Measurements from ENCODE around the gene STXBP6. TPM values are rescaled to one million over a fixed set of nuclear protein-coding genes. Genes with fewer than 3 reads are reported as not detected.

Gene STXBP6
- total RNA-seq, 1 donor from 2014 or later = not detected

DNA sequence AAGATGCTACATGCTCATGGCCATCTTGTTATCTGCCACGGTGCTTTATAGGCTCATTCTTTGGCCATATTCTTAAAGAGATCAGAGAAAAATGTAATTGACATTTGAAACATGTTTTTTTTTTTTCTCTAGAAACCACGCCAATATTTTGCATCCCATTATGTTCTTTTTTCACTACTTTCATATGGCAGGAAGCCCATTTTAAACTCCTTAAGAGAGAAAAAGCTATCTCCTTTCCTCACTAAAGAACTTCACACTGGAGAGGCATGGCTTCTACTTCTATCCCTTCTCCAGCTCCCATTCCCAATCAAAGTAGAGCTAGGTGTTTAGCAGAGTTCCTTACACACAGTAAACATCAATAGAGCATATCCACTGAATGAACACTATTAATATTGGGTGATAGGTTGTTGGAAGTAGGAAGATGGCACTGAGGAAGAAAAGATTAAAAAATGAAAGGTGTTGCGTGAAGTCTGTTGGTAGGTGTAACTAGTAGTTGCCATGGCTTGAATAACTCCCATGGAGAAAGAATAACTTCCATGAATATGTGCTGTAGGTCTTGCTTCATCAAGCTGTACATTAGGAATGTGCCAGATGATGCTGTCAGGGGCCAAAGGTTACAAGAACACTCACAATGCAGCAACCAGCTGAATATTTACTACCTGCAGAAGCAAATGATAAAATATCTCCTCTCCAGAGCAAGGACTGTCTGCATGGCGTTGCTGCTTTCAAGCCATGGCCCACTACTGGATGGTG is 178.8 kb downstream of the STXBP6 start:
- DNase-seq (ENCODE audit: low spot score) = no peak
- H3K27ac Mint-ChIP-seq = no peak overlapping the region
- no peaks in the 10 kb centered on the region for H3K9me3 Mint-ChIP-seq
- no peak overlapping the region for H3K4me3 Mint-ChIP-seq (ENCODE audit: low read depth)
- no peaks in the 10 kb centered on the region for H3K36me3 Mint-ChIP-seq (ENCODE audit: low read depth)
- intact Hi-C loops (cut with micrococcal nuclease) = no loop called here
- no peaks in the 10 kb centered on the region for H3K27me3 Mint-ChIP-seq (ENCODE audit: low read depth)
- H3K4me1 Mint-ChIP-seq (ENCODE audit: low read depth) = no peaks in the 10 kb centered on the region

DNA sequence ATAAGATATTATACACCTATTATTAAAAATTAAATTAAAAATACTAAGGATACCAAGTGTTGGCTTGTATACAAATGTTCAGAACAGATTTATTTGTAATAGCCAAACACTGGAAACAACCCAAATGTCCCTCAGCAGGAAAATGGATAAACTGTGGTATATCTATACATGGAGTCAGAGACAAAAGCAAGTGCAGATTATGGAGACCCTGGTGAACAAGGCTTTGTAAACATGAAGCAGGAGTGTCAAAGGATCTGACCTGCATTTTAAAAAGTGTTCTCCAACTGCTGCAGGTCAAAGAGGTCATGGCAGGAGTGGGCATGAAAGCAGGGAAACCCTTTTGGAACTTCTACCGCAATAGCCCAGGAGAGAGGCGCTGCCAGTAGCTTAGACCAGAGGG is 181.6 kb downstream of the STXBP6 start:
- no peak overlapping the region for H3K4me3 Mint-ChIP-seq (ENCODE audit: low read depth)
- no peaks in the 10 kb centered on the region for H3K36me3 Mint-ChIP-seq (ENCODE audit: low read depth)
- H3K27me3 Mint-ChIP-seq (ENCODE audit: low read depth) = no peaks in the 10 kb centered on the region
- H3K4me1 Mint-ChIP-seq (ENCODE audit: low read depth) = no peaks in the 10 kb centered on the region
- intact Hi-C loops (cut with micrococcal nuclease) = no loop called here
- no peak for DNase-seq (ENCODE audit: low spot score)
- H3K9me3 Mint-ChIP-seq = no peaks in the 10 kb centered on the region
- H3K27ac Mint-ChIP-seq = no peak overlapping the region

- DNase-seq (ENCODE audit: low spot score) = no peak
- no peaks in the 10 kb centered on the region for H3K9me3 Mint-ChIP-seq
- H3K4me3 Mint-ChIP-seq (ENCODE audit: low read depth) = no peak overlapping the region
- H3K27me3 Mint-ChIP-seq (ENCODE audit: low read depth) = no peaks in the 10 kb centered on the region
- intact Hi-C loops (cut with micrococcal nuclease) = no loop called here
- no peak overlapping the region for H3K27ac Mint-ChIP-seq
- H3K4me1 Mint-ChIP-seq (ENCODE audit: low read depth) = no peaks in the 10 kb centered on the region
- no peaks in the 10 kb centered on the region for H3K36me3 Mint-ChIP-seq (ENCODE audit: low read depth)
Measured at GRCh38 chr14:24866067-24866639, 183.8 kb downstream of the STXBP6 start.

DNA sequence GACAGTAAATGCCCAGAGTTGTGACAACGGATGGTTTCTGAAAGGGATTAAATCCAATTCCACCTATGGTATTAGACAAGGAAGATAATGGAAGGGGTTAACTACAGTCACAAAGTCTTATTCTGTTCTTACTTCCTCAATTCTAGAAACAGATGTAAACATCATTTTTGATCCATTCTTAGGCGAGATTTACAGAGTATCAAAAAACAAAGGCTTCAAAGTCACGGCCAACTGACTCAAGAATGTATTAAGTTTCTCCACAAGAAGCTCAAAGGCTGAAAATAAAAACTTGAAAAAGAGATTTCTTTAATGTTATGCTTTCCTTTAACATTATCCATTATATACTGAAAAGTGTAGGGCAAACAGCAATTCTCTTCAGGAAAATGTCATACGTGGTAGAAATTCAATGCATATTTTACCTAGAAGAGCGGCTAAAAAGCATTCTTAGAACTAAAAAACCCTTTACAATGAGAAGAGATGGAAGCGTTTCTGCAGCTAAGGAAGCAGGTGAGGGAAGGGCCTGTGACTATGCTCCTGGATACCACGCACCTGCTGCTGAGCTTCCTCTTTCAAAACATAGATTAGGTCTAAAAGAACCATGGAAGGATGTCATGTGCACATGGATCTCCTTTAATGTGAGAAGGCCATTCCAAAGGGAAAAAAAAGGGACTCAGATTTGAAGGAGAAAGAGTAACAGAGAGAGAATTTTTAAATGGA is 185.8 kb downstream of the STXBP6 start:
- intact Hi-C loops (cut with micrococcal nuclease) = no loop called here
- H3K36me3 Mint-ChIP-seq (ENCODE audit: low read depth) = no peaks in the 10 kb centered on the region
- H3K4me3 Mint-ChIP-seq (ENCODE audit: low read depth) = no peak overlapping the region
- DNase-seq (ENCODE audit: low spot score) = no peak
- H3K27ac Mint-ChIP-seq = no peak overlapping the region
- H3K27me3 Mint-ChIP-seq (ENCODE audit: low read depth) = peaks cover 3% of the 10 kb centered on the region
- H3K9me3 Mint-ChIP-seq = no peaks in the 10 kb centered on the region
- no peaks in the 10 kb centered on the region for H3K4me1 Mint-ChIP-seq (ENCODE audit: low read depth)

DNA sequence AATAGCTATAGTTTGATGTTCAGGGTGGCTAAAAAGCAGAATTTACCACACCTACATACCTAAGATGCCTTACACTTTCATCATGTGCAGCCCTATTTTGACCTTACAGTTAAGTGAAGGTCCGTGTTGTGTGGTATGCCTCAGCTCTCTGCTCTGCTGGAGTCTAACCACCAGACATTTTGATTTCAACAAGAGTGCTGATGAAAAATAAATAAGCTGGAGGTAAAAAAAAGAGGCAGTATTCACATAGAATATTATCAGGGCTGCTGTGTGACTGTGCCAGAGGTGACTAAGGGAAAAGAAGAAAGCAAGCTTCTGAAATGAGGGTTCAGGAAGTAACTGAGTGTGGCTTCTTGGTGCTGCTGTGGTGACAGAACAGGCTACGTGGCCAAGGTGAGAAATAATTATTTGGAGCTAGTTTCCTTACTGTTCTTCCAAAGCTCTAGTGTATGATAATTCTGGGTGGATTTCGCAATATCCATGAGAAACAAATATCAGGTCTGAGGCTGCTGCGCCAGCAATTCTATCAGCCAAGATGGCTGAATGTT is 188.8 kb downstream of the STXBP6 start:
- no peaks in the 10 kb centered on the region for H3K4me1 Mint-ChIP-seq (ENCODE audit: low read depth)
- intact Hi-C loops (cut with micrococcal nuclease) = no loop called here

GRCh38 chr14:24859559-24859958 is 190.4 kb downstream of the STXBP6 start:
- no peaks in the 10 kb centered on the region for H3K4me1 Mint-ChIP-seq (ENCODE audit: low read depth)
- H3K36me3 Mint-ChIP-seq (ENCODE audit: low read depth) = no peaks in the 10 kb centered on the region
- H3K27ac Mint-ChIP-seq = no peak overlapping the region

More for the DNA sequence above, 188.8 kb downstream of the STXBP6 start:
- H3K4me3 Mint-ChIP-seq (ENCODE audit: low read depth) = no peak overlapping the region
- H3K27ac Mint-ChIP-seq = no peak overlapping the region
- DNase-seq (ENCODE audit: low spot score) = no peak
- H3K36me3 Mint-ChIP-seq (ENCODE audit: low read depth) = no peaks in the 10 kb centered on the region
- peaks cover 3% of the 10 kb centered on the region for H3K27me3 Mint-ChIP-seq (ENCODE audit: low read depth)
- H3K9me3 Mint-ChIP-seq = no peaks in the 10 kb centered on the region

GRCh38 chr14:24858684-24859083 is 191.3 kb downstream of the STXBP6 start:
- no peaks in the 10 kb centered on the region for H3K4me1 Mint-ChIP-seq (ENCODE audit: low read depth)
- no peak overlapping the region for H3K27ac Mint-ChIP-seq
- H3K4me3 Mint-ChIP-seq (ENCODE audit: low read depth) = no peak overlapping the region

More at GRCh38 chr14:24859559-24859958, 190.4 kb downstream of the STXBP6 start:
- Mint-ChIP-seq H3K9me3 (no peaks in the 10 kb centered on the region), H3K4me3 (ENCODE audit: low read depth) (no peak overlapping the region), H3K27me3 (ENCODE audit: low read depth) (peaks cover 3% of the 10 kb centered on the region)
- intact Hi-C loops (cut with micrococcal nuclease) = no loop called here
- no peak for DNase-seq (ENCODE audit: low spot score)

DNA sequence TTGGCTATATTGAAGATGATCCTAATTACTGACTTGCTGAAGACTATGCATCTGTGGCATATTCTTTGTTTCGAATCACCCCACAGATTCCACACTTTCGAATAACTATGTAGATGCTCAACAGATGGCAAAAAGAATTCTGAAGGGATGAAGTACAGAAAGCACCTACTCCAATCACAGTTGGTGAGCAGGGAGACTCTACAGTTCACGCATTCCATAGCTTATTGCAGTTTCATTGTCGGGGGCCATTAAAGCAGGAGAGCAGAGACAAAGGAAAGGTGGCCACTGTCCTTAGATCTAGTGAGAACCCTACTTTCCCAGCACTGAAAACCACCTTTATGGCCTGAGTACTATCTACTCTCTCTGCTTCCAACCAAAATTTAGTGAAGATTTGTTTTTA is 191.9 kb downstream of the STXBP6 start:
- Mint-ChIP-seq H3K27ac (no peak overlapping the region), H3K27me3 (ENCODE audit: low read depth) (peaks cover 6% of the 10 kb centered on the region), H3K9me3 (no peaks in the 10 kb centered on the region), H3K4me1 (ENCODE audit: low read depth) (no peaks in the 10 kb centered on the region), H3K4me3 (ENCODE audit: low read depth) (no peak overlapping the region), H3K36me3 (ENCODE audit: low read depth) (no peaks in the 10 kb centered on the region)
- no peak for DNase-seq (ENCODE audit: low spot score)
- intact Hi-C loops (cut with micrococcal nuclease) = no loop called here

More at GRCh38 chr14:24858684-24859083, 191.3 kb downstream of the STXBP6 start:
- Mint-ChIP-seq H3K9me3 (no peaks in the 10 kb centered on the region), H3K27me3 (ENCODE audit: low read depth) (peaks cover 5% of the 10 kb centered on the region), H3K36me3 (ENCODE audit: low read depth) (no peaks in the 10 kb centered on the region)
- DNase-seq (ENCODE audit: low spot score) = no peak
- intact Hi-C loops (cut with micrococcal nuclease) = no loop called here

- peaks cover 6% of the 10 kb centered on the region for H3K27me3 Mint-ChIP-seq (ENCODE audit: low read depth)
- intact Hi-C loops (cut with micrococcal nuclease) = no loop called here
- no peaks in the 10 kb centered on the region for H3K36me3 Mint-ChIP-seq (ENCODE audit: low read depth)
- DNase-seq (ENCODE audit: low spot score) = no peak
- H3K27ac Mint-ChIP-seq = no peak overlapping the region
- H3K4me1 Mint-ChIP-seq (ENCODE audit: low read depth) = no peaks in the 10 kb centered on the region
- H3K9me3 Mint-ChIP-seq = no peaks in the 10 kb centered on the region
- H3K4me3 Mint-ChIP-seq (ENCODE audit: low read depth) = no peak overlapping the region
Measured at GRCh38 chr14:24857277-24857676, 192.7 kb downstream of the STXBP6 start.

DNA sequence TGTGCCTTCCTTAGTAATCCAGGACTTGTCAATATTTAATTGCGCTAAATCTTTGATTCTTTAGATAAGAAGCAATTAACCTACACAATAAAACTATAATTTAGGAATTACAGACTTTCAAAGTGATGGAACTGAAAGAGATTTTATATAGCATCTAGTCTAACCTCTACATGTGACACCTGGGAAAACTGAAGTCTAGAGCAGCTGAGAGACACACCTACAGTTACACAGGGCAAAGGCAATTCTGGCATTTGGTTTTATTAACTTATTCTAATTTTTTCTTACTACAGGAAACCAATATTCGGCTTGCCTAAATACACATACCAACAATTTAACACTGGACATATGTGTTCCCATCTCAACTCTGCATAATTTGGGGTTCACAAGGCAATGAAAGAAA is 196.5 kb downstream of the STXBP6 start:
- Mint-ChIP-seq H3K36me3 (ENCODE audit: low read depth) (no peaks in the 10 kb centered on the region), H3K27me3 (ENCODE audit: low read depth) (peaks cover 4% of the 10 kb centered on the region), H3K4me1 (ENCODE audit: low read depth) (no peaks in the 10 kb centered on the region), H3K4me3 (ENCODE audit: low read depth) (no peak overlapping the region), H3K9me3 (no peaks in the 10 kb centered on the region), H3K27ac (no peak overlapping the region)
- intact Hi-C loops (cut with micrococcal nuclease) = no loop called here
- no peak for DNase-seq (ENCODE audit: low spot score)

DNA sequence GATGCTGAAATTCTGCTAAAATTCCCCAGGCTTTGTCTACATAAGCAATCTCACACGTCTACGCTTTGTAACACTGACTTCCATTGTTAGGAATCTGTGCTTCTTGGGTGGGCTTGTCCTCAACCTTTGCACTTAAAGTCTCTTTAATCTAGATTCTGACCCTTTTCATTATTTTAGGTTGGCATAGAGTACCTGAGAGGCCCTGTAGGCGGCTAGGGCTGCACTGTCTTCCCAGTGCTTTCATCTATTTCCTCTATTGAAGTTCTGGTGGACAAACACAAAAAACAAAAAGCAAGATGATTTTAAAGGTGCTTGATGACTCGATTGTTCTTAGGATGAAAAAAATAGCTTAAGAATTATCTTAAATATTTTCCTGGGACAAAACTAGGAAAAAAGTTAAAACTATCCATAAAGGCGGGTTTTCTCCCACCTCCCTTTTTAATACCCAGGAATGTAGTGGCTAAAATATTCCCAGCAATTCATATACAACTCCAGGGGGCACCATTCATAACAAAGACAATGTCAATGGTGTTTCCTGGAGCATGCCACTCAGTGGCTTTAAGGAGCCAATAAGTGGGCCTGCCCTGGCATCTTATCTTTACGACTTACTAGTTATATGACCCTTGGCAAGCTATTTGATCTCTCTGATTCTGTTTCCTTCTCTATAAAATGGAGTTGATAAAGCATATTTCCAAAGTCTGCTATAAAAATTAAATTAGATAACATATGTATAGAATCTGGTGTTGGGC is 197.5 kb downstream of the STXBP6 start:
- H3K4me1 Mint-ChIP-seq (ENCODE audit: low read depth) = no peaks in the 10 kb centered on the region
- no peak overlapping the region for H3K27ac Mint-ChIP-seq
- no peak for DNase-seq (ENCODE audit: low spot score)
- H3K4me3 Mint-ChIP-seq (ENCODE audit: low read depth) = no peak overlapping the region
- no peaks in the 10 kb centered on the region for H3K36me3 Mint-ChIP-seq (ENCODE audit: low read depth)
- peaks cover 8% of the 10 kb centered on the region for H3K27me3 Mint-ChIP-seq (ENCODE audit: low read depth)
- intact Hi-C loops (cut with micrococcal nuclease) = no loop called here
- H3K9me3 Mint-ChIP-seq = no peaks in the 10 kb centered on the region

DNA sequence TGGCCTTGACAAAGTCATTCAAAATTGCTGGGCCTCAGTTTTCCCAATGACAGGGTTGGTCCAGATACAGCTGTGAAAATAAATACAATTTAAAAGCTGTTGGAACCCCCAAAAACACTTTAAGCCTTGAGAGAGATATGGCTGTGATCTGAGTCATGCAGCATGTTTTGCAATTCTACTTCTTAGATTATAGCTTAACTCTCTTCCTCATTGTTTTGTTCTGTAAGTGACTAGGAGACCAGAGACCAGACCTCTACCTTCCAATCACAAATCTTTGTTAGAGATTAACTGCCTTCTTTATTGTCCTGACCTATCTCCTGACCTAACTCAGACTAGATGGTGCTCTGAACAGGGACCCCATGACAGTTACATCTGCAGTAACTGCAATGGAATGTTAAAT is 198.1 kb downstream of the STXBP6 start:
- H3K27me3 Mint-ChIP-seq (ENCODE audit: low read depth) = peaks cover 11% of the 10 kb centered on the region
- H3K4me1 Mint-ChIP-seq (ENCODE audit: low read depth) = no peaks in the 10 kb centered on the region
- H3K36me3 Mint-ChIP-seq (ENCODE audit: low read depth) = no peaks in the 10 kb centered on the region
- intact Hi-C loops (cut with micrococcal nuclease) = no loop called here
- H3K27ac Mint-ChIP-seq = no peak overlapping the region
- no peak for DNase-seq (ENCODE audit: low spot score)
- no peaks in the 10 kb centered on the region for H3K9me3 Mint-ChIP-seq
- no peak overlapping the region for H3K4me3 Mint-ChIP-seq (ENCODE audit: low read depth)
